Raji (cell line): Measurements from ENCODE around the gene ABL1.

Source experiments
- POLR2A ChIP-seq: IDR thresholded peaks from 2 replicates; pipeline ENCODE4 v1.6.1; 2011; ENCODE audit warnings: low read depth, low read length, control low read depth; ENCODE audit not compliant: insufficient read depth

ABL1 gene

DNA sequence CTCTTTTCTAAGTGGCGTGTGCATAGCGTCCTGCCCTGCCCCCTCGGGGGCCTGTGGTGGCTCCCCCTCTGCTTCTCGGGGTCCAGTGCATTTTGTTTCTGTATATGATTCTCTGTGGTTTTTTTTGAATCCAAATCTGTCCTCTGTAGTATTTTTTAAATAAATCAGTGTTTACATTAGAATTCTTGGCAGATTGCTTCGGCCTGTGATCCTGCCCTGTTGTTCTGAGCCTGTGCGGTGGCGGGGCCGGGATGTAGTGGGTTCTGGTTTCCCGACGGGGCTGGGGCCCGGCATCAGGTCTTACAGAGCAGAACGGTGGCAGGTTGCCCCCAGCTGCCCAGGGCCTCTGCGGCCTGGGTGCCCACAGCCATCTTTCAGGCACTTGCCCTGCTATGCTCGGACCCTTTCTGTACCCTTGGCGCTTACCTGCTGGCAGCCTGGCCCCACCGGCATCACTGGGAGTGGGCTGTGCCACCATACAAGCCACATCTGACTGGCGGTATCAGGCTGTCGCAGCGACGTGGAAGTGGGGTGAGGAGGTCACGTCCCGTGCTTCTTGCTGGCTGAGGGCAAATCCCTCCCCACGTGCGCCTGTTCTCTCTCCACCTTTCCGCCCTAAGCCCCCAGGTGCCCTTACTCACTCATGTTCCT, 52.6 kb downstream of the ABL1 start:
- TF ChIP-seq POLR2A, result no peak

DNA sequence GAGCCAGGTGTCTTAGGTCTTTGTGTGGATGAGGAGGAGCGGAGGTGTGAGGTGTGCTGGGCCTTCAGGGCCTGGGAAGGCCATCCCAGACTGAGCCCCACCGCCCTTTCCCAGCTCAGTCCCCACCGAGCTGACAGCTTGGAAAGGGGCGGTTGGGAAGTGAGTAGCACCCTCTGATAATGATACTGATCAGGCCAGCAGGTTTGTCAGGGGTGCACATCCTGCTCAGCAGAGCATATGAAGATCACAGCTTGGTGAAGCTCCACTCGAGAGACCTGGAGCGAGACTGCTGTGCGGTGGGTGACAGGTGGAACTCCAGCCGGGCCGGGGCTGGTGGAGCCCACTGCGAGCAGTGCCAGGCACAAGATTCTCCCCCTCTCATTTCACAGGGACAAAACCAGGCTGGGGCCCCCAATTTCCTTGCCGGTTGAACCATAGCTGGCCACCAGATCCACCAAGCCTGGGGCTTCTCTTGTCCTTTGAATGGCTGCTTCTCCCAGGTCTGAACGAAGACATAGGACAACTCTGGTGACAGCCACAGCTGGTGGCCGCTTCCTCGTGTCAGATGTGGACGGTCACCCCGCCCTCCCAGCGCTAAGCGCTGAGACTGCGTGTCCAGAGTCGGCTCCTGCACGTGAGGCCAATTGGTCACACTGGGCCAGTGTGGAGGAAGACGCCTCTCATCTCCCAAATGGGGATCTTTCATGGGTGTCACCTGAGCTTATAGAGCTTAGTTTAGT, 53.3 kb downstream of the ABL1 start:
- no peak for TF ChIP-seq POLR2A

DNA sequence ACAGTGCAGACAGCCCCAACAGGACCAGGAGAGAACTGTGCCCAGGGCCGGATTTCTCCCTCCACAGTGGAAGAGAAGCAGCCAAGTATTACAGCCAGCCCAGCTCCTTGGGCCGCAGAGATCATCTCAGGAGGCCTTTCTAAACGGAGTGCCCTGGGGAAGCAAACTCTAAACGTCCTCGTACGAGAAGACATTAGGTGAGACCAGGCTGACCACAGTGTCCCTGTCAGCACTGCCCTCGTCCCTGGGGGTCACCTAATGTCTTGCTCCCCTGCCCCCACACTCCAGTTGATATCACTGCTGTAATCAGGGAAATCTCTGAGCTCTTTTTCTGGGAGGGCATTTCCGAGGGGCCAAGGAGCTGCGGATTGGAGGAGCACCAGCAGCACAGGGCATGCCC, 55.1 kb downstream of the ABL1 start:
- TF ChIP-seq POLR2A, result no peak

DNA sequence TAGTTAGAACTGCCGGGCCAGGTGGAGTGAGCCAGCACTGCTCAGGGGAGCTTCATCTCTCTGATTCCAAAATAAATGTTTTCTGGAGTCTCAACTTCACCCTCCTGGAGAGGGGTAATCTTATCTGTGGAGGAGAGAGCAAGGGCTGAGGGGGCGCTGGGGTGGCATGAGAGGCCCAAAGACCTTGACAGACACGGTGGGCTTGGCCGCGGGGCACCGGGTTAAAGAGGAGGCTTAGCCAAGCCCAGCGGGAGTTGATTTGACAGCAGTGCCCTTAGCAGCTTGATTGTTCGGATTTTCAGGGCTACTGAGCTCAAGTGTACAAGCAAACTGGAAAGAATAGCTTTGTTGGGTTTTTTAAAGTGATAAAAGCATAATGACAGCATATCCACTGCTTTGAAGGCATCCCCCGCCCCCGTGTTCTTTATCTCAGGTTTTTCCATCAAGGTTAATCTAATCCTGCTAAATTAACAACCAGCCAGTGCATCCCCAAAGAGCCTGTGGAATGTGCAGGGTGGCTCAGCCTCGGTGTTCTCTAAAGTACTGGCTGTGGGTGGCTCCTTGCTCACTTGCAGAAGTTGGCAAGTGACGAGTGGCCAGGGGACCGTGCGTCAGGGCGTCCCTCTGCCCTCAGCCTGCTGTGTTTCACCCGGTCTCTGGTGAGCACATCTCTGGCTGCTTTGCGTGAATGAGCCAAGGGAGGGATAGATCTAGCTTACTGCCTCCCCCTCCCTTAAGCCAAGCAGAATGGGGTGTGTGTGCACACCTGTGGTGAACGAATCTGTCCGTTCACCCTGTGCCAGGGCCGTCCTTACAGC, 56.0 kb downstream of the ABL1 start:
- TF ChIP-seq POLR2A, result no peak

DNA sequence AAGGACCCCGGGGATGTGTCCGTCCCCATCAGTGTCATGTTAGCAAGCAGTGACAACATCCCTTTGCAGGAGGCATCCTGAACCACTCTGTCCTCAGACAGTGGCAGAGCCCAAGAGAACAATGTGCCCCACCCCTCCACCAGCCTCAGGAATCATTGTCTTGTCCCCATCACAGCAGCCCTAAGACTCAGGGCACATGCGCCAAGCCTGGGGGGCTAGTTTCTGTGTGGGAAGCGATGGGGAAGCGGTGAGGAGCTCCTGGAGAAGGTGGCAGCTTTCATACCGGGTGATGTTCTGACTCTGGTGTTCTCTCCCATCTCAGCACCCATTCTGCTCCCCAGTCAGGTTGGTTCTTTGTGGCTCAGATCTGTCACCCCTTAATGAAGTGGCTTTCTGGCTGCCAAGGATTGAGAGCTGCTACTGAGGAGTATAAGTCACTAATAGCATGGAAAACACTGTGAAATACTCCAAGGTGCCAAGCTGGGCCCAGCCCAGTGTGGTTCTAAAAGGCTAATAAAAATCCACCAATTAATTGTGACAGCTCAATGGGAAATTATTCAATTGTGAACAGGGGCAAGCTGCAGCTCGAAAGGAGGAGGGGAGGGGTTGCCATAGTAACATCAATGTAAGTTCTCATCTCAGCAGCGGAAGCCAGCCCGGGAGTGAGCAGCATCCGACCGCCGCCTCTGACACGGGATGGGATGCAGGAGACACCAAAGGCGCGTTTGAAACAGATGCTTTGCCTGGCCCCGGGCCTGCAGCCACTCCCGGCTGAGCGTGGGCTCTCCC, 56.8 kb downstream of the ABL1 start:
- TF ChIP-seq POLR2A, result no peak

DNA sequence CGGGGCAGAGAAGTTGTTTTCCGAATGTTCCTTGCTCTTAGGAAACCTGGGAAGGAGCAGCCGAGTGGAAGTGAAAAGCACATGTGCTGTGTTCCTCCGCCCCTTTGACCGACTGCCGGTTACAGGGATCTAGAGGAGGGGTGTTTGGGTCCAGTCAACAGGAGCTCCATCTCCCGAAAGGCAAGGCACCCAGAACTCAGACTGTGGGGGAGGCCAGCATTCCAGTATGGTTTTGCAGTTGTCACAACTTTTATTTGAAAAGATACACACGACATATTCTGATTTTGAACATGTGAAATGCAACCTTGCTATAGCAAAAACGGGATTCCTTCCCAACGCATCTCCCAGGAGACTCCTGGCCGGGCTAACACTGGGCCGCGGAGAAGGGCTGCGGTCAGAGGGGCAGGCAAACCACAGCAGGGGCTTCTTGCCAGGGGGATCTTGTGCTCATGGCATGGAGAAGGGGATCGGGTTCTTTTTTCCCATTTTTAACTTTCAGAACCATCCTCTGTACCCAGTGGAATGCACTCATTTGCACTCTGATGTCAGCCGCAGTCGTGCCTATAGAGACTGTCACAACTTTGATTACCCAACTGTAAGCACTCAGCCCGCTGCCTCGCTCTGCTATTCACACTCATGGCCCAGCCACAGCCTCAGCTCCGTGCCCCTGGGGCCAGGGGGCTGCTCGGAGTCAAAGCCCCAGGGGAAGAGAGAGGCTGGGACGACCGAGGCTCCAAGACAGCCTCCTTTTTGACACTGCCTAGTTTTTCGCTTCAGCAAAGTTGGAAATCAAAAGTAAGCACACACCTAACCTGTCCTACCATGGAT, 57.6 kb downstream of the ABL1 start:
- TF ChIP-seq POLR2A, result no peak

DNA sequence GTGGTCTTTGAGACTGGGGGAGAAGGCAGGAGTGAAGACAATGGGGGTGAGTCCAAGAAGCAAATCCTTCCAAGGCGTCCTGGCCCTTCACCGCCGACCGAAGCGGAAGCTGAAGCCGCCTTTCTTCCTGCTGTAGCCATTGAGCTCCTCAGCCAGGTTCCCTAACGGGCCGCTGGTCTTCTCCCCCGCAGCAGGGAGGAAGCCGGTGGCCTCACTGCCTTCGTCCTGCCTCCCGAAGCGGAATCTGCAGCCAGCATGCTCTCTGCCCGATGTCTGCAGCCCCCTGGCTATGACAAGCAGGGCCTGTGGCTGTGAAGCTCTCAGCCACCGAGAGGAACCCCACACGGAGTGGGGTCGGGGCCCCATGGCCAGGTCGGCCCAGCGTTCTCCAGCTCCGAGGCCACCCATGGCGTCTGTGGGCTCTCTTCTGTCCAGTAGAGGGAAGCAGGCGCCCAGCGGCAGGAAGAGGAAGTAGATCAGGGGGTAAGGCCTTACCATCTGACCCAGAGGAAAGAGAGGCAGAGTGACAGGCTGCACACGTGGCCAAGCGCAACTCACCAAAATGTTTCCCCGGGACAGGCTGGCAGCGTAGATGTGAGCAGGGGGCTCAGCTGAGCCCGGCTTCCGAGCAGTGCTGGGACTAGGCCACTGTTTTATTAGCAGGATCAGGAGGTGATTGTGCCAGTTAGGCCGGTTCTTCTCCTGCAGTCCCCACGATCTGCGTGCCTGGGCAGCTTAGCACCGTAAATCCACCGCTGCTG, 58.5 kb downstream of the ABL1 start:
- TF ChIP-seq POLR2A, result no peak

DNA sequence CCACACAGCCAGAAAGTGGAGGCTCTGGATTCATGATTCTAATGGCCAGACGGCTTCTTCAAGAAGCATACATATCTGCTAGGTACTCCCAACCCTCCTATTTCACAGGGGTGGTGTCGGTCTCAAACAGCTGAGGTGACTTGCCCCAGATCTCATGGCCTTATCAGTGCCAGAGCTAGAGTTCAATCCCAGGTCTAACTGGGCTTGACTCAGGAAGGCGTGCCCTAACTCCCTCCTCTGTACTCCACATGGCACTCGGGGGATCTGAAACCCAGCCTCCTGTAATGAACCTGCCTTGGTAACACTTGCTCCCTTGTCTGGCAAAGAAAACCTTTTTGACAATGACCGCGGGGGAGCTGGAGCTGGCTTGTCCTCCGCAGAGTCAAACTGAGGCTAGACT, 59.5 kb downstream of the ABL1 start:
- TF ChIP-seq POLR2A, result no peak

DNA sequence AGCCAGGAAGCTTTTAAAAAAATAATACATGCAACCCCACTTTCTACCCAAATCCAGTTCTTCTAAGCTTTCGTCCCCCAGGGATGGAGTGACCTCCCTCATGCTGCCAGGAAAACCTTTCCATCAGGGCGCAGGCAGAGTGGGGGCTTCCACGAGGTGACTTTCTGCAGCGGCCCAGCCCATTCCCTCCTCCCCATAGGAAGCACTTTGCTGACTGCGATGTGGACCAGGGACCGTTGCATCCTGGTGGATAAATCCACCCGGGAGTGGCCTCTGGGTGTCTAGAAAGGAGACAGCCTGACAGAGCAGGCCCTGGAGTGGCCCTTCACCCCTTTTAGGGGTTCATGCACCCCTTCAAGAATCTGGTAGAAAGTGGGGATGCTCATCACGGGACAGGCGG, 60.0 kb downstream of the ABL1 start:
- TF ChIP-seq POLR2A, result no peak

DNA sequence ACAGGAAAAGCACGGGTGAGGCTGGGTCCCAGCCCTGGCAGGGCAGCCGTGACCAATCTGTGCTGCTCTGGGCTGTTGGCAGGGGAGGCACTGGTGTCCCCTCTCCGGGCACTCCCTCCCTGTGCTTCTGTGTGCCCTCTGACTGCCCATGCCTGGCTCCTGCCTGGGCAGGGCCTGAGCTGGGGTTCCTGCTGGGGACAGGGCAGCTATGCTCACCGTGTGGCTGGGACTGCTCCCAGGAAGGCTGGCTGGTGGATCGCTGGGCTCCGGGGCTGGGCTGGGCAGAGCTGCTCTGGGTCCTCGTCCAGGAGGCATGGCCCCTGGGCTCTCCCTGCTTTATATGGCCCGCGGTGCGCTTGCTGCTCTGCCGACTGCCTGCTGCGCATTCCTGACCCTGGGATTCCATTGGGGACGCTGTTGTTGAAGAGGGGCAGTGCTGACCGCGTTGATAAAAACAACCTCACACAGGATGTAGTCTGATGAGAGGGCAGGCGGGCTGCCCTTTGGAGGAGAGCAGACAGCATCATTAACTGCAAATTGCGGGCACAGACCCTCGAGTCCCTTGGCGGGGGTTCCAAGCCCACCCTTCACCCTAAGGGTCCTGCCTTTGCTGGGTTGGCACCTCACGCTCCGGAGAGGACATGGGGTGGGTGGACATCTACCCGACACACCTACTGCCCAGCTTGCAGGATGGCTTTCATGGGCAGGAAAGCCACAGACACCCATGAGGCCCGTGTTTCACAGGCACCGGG, 60.6 kb downstream of the ABL1 start:
- TF ChIP-seq POLR2A, result no peak

DNA sequence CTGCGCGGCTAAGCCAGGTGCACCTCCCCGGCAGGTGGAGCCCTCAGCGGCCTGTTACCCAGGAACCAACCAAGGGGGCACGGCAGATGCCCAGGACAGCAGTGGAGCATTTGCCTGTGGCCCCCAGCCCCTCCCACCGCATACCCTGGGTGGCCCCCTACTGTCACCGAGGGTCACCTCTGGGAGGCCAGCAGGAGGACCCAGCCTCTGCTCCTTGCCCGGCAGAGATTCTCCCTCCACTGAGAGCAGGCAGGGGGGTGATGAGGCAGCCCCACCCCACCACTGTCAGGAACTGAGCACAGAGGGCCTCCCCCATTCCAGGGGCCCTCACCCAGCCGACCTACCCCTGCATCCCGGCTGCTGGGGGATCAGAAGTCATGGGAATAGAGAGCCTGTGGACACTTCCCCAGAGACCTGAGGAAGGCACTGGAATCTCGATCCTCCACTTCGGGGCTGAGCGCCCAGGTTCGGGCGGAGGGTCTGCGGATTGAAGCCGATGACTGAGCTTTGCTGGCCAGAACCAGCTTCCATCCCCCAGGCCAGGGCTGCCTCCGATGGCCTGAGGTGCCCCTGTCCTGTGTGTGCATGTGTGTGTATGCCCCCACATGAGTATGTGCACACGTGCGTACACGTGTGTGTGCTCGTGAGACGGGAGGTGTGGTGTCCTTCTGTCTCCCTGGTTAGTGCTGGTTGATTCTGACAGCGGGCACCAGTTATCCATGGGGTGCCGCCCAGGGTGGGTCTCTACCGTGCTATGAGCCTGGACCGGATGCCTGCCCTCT, 61.4 kb downstream of the ABL1 start, which contains the start of gene QRFP:
TSS of gene QRFP (minus strand) at position 580 of the 782 bp plus-strand sequence. CDS start 2,974 bp downstream, outside the sequence.
- no peak for TF ChIP-seq POLR2A
